GM12878 (cell line): ENCODE results near the gene ART5. TPM values are rescaled to one million over a fixed set of nuclear protein-coding genes. Genes with fewer than 3 reads are reported as not detected.

Source experiments
- ATAC-seq: fragments of 200-7000 bp; cut with Tn5 transposase; 3 replicates; pipeline ENCODE4 v1.9.1; 2020; ENCODE audit warnings: mild to moderate bottlenecking, moderate library complexity
- BruUV-seq: library from RNA; stranded (reverse); fragments of 400-500 nt; replicated peaks from 2 replicates; lab custom pipeline; 2021; lab: Mats Ljungman, UMichigan
- CTCF ChIA-PET: fragments of 300-600 bp; sonication (Branson Sonifier 250); formaldehyde crosslinking; extraction: SDS; loops from one replicate; lab custom pipeline; 2021; ENCODE audit warnings: inconsistent platforms; lab: Yijun Ruan, JAX
- POLR2A ChIA-PET: fragments of 350-600 bp; formaldehyde crosslinking; extraction: SDS; loops from one replicate; lab custom pipeline; 2021; ENCODE audit warnings: inconsistent platforms; lab: Charles Lee
- RAD21 ChIA-PET: fragments of 300-600 bp; sonication (Branson Sonifier 250); formaldehyde crosslinking; loops from one replicate; lab custom pipeline; 2023; ENCODE audit warnings: antibody characterized with exemption; ENCODE audit not compliant: unreplicated experiment; lab: Charles Lee
- SMC1A ChIA-PET: fragments of 300-600 bp; sonication (Branson Sonifier 250); formaldehyde crosslinking; loops from one replicate; lab custom pipeline; 2023; ENCODE audit not compliant: unreplicated experiment, uncharacterized antibody; lab: Charles Lee
- DNase-seq: peaks from one replicate; pipeline ENCODE4 v3.0.0-alpha.2; 2011; ENCODE audit warnings: low read depth, low spot score
- FAIRE-seq: peaks from 3 replicates; lab custom pipeline; 2011; peaks lifted over from hg19 to GRCh38; lab: Jason Lieb, UNC
- H2AFZ ChIP-seq: 2 replicates; pipeline ENCODE4 v1.6.0; 2011; ENCODE audit warnings: low read depth, low read length, control low read depth; ENCODE audit not compliant: control insufficient read depth
- H3K27ac ChIP-seq: 2 replicates; pipeline ENCODE4 v1.5.1; 2011; ENCODE audit warnings: control low read depth; ENCODE audit not compliant: control insufficient read depth, insufficient read depth
- H3K27me3 ChIP-seq, 2 experiments: replicated peaks in 1 of 2; 2 replicates each; pipeline versions ENCODE4 v1.6.0 to v1.6.1; 2011; ENCODE audit warnings: low read length in 1 of 2; ENCODE audit not compliant: control insufficient read depth in 2 of 2, insufficient read depth in 2 of 2
- H3K36me3 ChIP-seq, 2 experiments: 2 replicates each; pipeline ENCODE4 v1.5.1; 2011; ENCODE audit warnings: low read length in 1 of 2; ENCODE audit not compliant: control insufficient read depth in 2 of 2, insufficient read depth in 2 of 2
- H3K4me1 ChIP-seq: 2 replicates; pipeline ENCODE4 v1.6.1; 2011; ENCODE audit warnings: mild to moderate bottlenecking, low read length, moderate library complexity, mixed read lengths; ENCODE audit not compliant: control insufficient read depth, insufficient read depth
- H3K4me2 ChIP-seq: 2 replicates; pipeline ENCODE4 v1.6.0; 2011; ENCODE audit warnings: control low read depth; ENCODE audit not compliant: control insufficient read depth, insufficient read depth
- H3K4me3 ChIP-seq: fragments of 200-600 bp; sonication (generic); 2 replicates; pipeline ENCODE4 v1.5.1; 2016
- H3K79me2 ChIP-seq: 2 replicates; pipeline ENCODE4 v1.6.0; 2011; ENCODE audit warnings: low read length; ENCODE audit not compliant: control insufficient read depth, insufficient read depth
- H3K9ac ChIP-seq: 2 replicates; pipeline ENCODE4 v1.8.0; 2011; ENCODE audit warnings: low read length, control low read depth, mixed read lengths; ENCODE audit not compliant: control insufficient read depth, insufficient read depth
- H3K9me3 ChIP-seq: replicated peaks from 3 replicates; pipeline ENCODE4 v1.5.1; 2011; ENCODE audit warnings: mild to moderate bottlenecking, low read length; ENCODE audit not compliant: control insufficient read depth, insufficient read depth
- H4K20me1 ChIP-seq: 2 replicates; pipeline ENCODE4 v1.6.0; 2011; ENCODE audit not compliant: control insufficient read depth, insufficient read depth
- ATF7 ChIP-seq: fragments of 450-650 bp; IDR thresholded peaks from 2 replicates; pipeline ENCODE4 v1.6.1; 2016; ENCODE audit warnings: low read depth, mild to moderate bottlenecking
- CHD1 ChIP-seq: IDR thresholded peaks from 2 replicates; pipeline ENCODE4 v1.6.1; 2012; ENCODE audit warnings: low read depth, low read length, improper control_type of control experiment
- CREM ChIP-seq: IDR thresholded peaks from 2 replicates; pipeline ENCODE4 v1.6.1; 2014; ENCODE audit warnings: antibody characterized with exemption, low read depth
- DPF2 ChIP-seq: fragments of 450-650 bp; IDR thresholded peaks from 2 replicates; pipeline ENCODE4 v1.6.1; 2017; ENCODE audit warnings: mild to moderate bottlenecking
- LARP7 ChIP-seq: fragments of 450-650 bp; IDR thresholded peaks from 2 replicates; pipeline ENCODE4 v1.6.1; 2017; ENCODE audit warnings: mild to moderate bottlenecking
- MYC ChIP-seq: IDR thresholded peaks from 2 replicates; pipeline ENCODE4 v1.6.1; 2011; ENCODE audit warnings: mild to moderate bottlenecking, low read length, moderate library complexity, inconsistent platforms; ENCODE audit not compliant: insufficient read depth, insufficient replicate concordance, insufficient read length, severe bottlenecking
- NR2C2 ChIP-seq: IDR thresholded peaks from 2 replicates; pipeline ENCODE4 v1.6.1; 2011; ENCODE audit warnings: borderline replicate concordance, low read depth; ENCODE audit not compliant: control insufficient read depth, insufficient read length
- RBBP5 ChIP-seq: fragments of 200-600 bp; sonication (generic); conservative IDR thresholded peaks from 2 replicates; pipeline ENCODE4 v1.6.1; 2016
- TCF12 ChIP-seq: IDR thresholded peaks from 2 replicates; pipeline ENCODE4 v1.6.1; 2011; ENCODE audit warnings: low read depth, mild to moderate bottlenecking, low read length
- TCF3 ChIP-seq: IDR thresholded peaks from 2 replicates; pipeline ENCODE4 v1.6.1; 2012; ENCODE audit warnings: low read depth, mild to moderate bottlenecking, low read length, borderline replicate concordance; ENCODE audit not compliant: insufficient read depth
- ZNF622 ChIP-seq: fragments of 450-650 bp; IDR thresholded peaks from 2 replicates; pipeline ENCODE4 v1.6.1; 2017; ENCODE audit warnings: mild to moderate bottlenecking, inconsistent platforms
- ZSCAN29 ChIP-seq: fragments of 450-650 bp; IDR thresholded peaks from 2 replicates; pipeline ENCODE4 v1.6.1; 2017; ENCODE audit warnings: mild to moderate bottlenecking, moderate library complexity
- WGBS: methylation state at CpG from one replicate; pipeline ENCODE4 v1.1.6; 2016; ENCODE audit warnings: low lambda C conversion rate; ENCODE audit not compliant: insufficient replicate concordance, insufficient coverage; ENCODE audit errors: missing lambda C conversion rate; 5-methylcytosine and 5-hydroxymethylcytosine counted together
- in situ Hi-C: fragments of 300-500 bp; cut with MboI; formaldehyde crosslinking; loops from 9 replicates; pipeline ENCODE4 v1.14.3; 2018; ENCODE audit warnings: mixed read lengths
- intact Hi-C: fragments of 100-400 bp; cut with micrococcal nuclease; formaldehyde crosslinking; loops from one replicate; pipeline ENCODE4 v1.14.2; 2022; ENCODE audit not compliant: unreplicated experiment
- polyA plus RNA-seq, 11 experiments: library from polyadenylated mRNA; depleted of rRNA in 4 of 11; unstranded in 6 of 11; stranded (reverse) in 5 of 11; fragments of >200 nt; fragmentation: Nextera tagmentation in 4 of 11; fragmentation: Illumina TruSeq in 1 of 11; extraction: Ambion mirVana in 4 of 11; extraction: Trizol in 1 of 11; gene quantifications; 1 replicate in 1 of 11; 2 replicates in 10 of 11; pipeline versions ENCODE4 v1.2.1 to v1.2.3, GENCODE V29; 2011 to 2016; ENCODE audit warnings: inconsistent platforms in 2 of 11, missing spikeins in 2 of 11, low read depth in 1 of 11
- total RNA-seq, 4 experiments: library from RNA; depleted of rRNA in 3 of 4; stranded (reverse); fragments of >200 nt in 3 of 4; fragmentation: Illumina TruSeq in 1 of 4; extraction: Trizol in 1 of 4; gene quantifications; 2 replicates each; pipeline versions ENCODE4 v1.2.1 to v1.2.3, GENCODE V29; 2013 to 2021
- TF ChIP-seq, protein P1 (sequence below): fragments of 450-650 bp; IDR thresholded peaks from 2 replicates; pipeline ENCODE4 v1.6.1; 2018; ENCODE audit warnings: mild to moderate bottlenecking, low read depth, moderate library complexity; ENCODE audit not compliant: partially characterized antibody
- TF ChIP-seq, protein P2 (sequence below): IDR thresholded peaks from 2 replicates; pipeline ENCODE4 v1.6.1; 2012; ENCODE audit warnings: low read depth, low read length, improper control_type of control experiment
- TF ChIP-seq, protein P3 (sequence below): IDR thresholded peaks from 2 replicates; pipeline ENCODE4 v1.6.1; 2012; ENCODE audit warnings: low read depth, low read length, improper control_type of control experiment
- TF ChIP-seq, protein P4 (sequence below): IDR thresholded peaks from 2 replicates; pipeline ENCODE4 v1.6.1; 2011; ENCODE audit warnings: borderline replicate concordance, low read depth, mild to moderate bottlenecking, moderate library complexity, mixed read lengths, low read length; ENCODE audit not compliant: insufficient read depth; ENCODE audit errors: extremely low read length

The ART5 gene
- total and polyA plus RNA-seq, 10 of the 15 experiments (the other 5 are each of a cell fraction or from before 2014, with no cell fraction given): 0.06 TPM; not detected in 9

DNA sequence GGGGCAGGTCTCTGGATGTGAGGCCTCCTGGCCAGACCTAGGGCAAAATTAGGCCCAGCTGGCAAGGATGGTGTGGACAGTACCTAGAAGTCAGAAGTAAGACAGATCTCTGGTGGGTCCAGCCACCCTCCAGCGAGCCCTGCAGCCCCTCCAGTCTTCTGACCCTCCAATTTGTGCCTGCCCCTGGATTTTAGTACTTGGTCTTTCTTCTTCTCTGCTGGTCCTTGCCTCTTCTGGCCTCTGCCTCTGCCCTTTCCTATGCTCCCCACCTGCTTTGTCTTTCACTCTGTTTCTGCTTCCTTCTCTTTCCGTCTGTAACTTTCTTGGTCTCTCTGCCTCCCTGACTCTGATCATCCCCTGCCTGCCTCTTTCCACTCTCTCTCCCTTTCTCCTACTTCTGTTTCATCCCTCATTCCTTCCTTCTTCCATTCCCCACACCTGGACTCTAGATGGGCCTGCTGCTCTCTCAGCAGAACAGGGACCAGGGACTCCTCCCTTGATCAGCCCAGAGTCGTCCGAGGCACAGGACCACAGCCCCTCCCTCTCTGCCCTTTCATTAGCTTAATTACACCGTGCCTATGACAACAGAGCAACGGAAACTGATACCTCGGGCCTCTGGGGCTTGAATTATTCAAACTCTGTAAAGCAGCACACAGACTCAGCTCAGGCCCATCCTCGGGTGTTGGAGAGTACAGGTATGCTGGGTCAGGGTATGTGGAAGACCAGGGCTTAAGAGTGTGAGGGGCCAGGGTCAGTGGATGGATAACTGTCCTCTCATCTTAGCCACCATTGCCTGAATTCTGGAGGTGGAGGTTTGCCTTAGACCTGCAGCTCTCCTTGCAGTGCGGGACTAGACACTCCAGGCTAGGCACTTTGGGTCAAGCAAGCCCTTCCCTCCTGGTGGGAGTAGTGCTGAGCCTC is 29.8 kb upstream of the ART5 start, which contains the start of gene CHRNA10:
Gene CHRNA10 (minus strand): TSS at position 51 of the 921 bp plus-strand sequence. CDS start 72 bp downstream, outside the sequence.
- Histone ChIP-seq H3K27ac (no peak within 1 kb of the TSS), H4K20me1 (no peaks in the 10 kb centered on the region), H3K4me3 (no peak within 1 kb of the TSS), H3K4me2 (no peak within 1 kb of the TSS), H3K27me3 (no peaks in the 10 kb centered on the region), H3K79me2 (no peaks in the 10 kb centered on the region), H3K9ac (no peak within 1 kb of the TSS), H3K9me3 (no peaks in the 10 kb centered on the region), H3K36me3 (peaks cover 18 to 31% of the 10 kb centered on the region in 2 experiments), H3K4me1 (no peaks in the 10 kb centered on the region), H2AFZ (no peak within 1 kb of the TSS)
- intact Hi-C loops (no loop called here), in situ Hi-C loops (no loop called here)
- no peak for ATAC-seq
- TF ChIP-seq TCF12: no peak
- TF ChIP-seq CREM: no peak
- TF ChIP-seq ZSCAN29: no peak
- no peak for TF ChIP-seq NR2C2
- TF ChIP-seq DPF2: no peak
- no peak for TF ChIP-seq ATF7
- TF ChIP-seq, protein P1, sequence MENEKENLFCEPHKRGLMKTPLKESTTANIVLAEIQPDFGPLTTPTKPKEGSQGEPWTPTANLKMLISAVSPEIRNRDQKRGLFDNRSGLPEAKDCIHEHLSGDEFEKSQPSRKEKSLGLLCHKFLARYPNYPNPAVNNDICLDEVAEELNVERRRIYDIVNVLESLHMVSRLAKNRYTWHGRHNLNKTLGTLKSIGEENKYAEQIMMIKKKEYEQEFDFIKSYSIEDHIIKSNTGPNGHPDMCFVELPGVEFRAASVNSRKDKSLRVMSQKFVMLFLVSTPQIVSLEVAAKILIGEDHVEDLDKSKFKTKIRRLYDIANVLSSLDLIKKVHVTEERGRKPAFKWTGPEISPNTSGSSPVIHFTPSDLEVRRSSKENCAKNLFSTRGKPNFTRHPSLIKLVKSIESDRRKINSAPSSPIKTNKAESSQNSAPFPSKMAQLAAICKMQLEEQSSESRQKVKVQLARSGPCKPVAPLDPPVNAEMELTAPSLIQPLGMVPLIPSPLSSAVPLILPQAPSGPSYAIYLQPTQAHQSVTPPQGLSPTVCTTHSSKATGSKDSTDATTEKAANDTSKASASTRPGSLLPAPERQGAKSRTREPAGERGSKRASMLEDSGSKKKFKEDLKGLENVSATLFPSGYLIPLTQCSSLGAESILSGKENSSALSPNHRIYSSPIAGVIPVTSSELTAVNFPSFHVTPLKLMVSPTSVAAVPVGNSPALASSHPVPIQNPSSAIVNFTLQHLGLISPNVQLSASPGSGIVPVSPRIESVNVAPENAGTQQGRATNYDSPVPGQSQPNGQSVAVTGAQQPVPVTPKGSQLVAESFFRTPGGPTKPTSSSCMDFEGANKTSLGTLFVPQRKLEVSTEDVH: no peak
- TF ChIP-seq LARP7: no peak
- TF ChIP-seq TCF3: no peak
- TF ChIP-seq, protein P2, sequence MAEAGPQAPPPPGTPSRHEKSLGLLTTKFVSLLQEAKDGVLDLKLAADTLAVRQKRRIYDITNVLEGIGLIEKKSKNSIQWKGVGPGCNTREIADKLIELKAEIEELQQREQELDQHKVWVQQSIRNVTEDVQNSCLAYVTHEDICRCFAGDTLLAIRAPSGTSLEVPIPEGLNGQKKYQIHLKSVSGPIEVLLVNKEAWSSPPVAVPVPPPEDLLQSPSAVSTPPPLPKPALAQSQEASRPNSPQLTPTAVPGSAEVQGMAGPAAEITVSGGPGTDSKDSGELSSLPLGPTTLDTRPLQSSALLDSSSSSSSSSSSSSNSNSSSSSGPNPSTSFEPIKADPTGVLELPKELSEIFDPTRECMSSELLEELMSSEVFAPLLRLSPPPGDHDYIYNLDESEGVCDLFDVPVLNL: no peak
- TF ChIP-seq ZNF622: no peak
- TF ChIP-seq, protein P3, sequence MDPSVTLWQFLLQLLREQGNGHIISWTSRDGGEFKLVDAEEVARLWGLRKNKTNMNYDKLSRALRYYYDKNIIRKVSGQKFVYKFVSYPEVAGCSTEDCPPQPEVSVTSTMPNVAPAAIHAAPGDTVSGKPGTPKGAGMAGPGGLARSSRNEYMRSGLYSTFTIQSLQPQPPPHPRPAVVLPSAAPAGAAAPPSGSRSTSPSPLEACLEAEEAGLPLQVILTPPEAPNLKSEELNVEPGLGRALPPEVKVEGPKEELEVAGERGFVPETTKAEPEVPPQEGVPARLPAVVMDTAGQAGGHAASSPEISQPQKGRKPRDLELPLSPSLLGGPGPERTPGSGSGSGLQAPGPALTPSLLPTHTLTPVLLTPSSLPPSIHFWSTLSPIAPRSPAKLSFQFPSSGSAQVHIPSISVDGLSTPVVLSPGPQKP: no peak
- TF ChIP-seq, protein P4, sequence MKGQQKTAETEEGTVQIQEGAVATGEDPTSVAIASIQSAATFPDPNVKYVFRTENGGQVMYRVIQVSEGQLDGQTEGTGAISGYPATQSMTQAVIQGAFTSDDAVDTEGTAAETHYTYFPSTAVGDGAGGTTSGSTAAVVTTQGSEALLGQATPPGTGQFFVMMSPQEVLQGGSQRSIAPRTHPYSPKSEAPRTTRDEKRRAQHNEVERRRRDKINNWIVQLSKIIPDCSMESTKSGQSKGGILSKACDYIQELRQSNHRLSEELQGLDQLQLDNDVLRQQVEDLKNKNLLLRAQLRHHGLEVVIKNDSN: no peak
- TF ChIP-seq MYC: no peak
- TF ChIP-seq RBBP5: no peak
- no peak for TF ChIP-seq CHD1
- WGBS: 71% methylated on average over 9 of the region's 9 CpGs
- ChIA-PET CTCF (no interaction called here), RAD21 (no interaction called here), POLR2A (no interaction called here), SMC1A (no interaction called here)
- no peak for FAIRE-seq
- BruUV-seq: no TSS peak
- DNase-seq: no peak
